Measurements from ENCODE around the gene PCNX1.

GRCh38 chr14:70897464-70897863 is 9.8 kb upstream of the PCNX1 start:
- TF ChIP-seq POLR2A (IDR thresholded peaks at IDR 0.05) (no peak), CTCF (IDR thresholded peaks at IDR 0.05) (no peak), EP300 (IDR thresholded peaks at IDR 0.05) (no peak)

All from tibial nerve (tissue), 4 donors.